HG03571 (cell line): ENCODE measurements around the gene RPS6KA2.
"Not testable (repeated sequence)": the region's sequence is repeated elsewhere in the genome, so short reads cannot be mapped to it uniquely, and the experiment has no call there.

Source experiments
- ATAC-seq: cut with Tn5 transposase; IDR thresholded peaks from one replicate; pipeline ENCODE4 v1.9.1; 2021; ENCODE audit not compliant: unreplicated experiment

RPS6KA2 gene

DNA sequence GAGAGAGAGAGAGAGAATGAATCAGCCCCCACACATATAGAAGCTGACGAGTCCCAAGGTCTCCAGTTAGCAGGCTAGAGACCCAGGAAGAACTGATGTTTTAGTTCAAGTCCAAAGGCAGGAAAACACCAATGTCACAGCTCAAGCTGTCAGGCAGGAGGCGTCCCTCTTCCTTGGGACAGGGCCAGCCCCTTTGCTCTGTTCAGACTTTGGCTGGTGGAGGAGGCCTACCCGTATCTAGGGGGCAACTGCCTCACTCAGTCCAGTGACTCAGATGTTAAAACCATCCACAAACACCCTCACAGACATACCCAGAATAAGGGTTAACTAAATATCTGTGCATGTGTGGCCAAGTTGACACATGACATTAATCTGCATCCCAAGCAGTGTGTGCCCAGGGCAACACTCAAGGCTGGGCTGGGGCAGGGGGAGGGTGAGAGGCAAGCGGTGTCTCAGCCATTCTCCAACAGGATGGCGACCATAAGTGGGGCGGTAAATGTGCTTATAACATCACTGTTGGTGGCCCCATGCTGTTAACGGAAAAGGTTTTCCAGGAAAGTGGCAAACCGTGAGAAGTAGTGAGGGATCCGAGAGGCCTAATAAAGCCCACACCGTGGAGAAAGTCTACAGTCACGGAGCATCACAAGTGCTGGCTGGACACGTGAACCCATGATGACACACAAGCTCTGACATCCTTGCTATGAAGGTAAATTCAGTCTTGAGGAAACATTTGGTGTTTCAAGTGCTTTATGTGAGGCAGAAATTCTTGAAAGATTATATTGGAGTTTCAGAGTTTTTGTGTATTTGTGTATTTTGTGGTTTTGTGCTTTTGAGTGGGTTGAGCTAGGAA, 68.7 kb downstream of the RPS6KA2 start:
- ATAC-seq = no peak

DNA sequence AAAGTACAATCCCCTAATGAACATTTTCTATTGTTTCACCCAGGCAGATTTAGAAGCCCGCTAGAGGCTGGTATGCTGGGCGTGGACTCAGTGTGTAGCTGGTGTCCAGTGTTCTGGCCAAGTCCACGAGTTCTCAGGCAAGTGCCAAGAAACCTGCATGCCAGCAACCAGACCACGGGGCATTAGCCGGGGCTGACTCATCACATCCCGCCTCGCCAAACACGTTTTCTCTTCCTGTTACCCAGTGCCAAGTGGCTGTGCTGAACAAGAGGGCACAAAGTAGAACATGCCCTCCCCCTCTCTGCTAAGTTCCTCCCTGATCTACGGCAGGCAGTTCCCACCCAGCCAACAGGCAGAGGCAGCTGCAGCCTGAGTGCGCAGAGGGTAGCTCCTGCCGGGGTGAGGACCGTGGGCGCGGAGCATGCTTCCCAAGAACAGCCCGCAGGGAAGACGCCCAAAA, 70.2 kb downstream of the RPS6KA2 start:
- ATAC-seq = no peak

DNA sequence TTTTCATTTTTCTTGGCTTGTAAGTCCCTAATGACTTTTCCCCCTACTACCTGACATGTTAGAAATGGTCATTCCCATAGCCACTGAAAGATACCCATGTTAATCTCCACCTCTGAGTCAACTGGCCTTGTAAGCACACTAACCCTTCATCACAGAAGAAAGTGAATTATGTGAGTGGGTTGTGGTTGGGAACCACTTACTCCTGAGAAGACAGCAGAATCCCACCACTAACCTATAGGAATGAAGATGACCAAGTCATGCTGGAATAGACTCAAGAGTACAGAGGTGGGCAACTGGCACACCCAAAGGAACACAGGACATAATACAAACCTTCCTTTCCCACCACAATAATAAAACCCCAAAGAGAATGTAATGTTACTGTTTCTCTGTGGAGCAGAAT, 70.7 kb downstream of the RPS6KA2 start:
- ATAC-seq = no peak

DNA sequence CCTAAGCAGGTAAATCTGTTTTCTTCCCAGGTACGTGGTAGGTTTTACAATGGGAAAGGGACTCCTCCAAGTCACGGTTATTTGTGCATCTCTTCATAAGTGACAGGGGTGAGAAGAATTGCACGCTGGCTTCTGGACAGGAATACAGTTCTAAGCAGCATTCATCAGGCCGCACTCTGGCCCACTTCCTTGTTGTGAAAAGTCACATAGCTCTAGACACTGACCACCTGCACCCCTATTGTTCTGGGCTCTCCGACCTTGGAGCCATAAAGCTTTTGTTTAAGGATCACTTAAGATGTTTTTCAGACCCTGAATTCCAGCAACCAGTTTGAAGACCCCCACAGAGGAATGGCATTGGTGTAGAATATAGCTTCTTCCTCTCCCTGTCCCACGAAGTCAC, 72.0 kb downstream of the RPS6KA2 start:
- no peak for ATAC-seq

DNA sequence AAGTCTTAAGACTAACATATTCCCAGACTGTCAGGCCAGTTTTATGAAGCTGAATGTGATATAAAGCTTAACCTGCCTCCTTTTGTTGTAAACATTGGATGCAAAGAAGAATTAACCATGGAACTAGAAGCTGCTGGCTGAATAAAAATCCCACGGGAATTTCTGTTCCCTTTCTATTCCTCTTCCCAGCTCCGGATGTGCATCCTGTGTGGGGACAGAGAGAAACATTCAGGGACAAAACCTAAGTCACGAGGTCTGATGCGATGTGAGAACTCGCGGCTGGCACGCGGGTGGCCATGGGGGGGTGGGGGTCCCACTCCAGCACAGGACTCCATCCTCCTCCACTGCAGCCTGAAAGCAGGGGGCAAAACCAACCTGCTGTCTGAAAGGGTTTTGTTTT, 72.7 kb downstream of the RPS6KA2 start:
- ATAC-seq = no peak

DNA sequence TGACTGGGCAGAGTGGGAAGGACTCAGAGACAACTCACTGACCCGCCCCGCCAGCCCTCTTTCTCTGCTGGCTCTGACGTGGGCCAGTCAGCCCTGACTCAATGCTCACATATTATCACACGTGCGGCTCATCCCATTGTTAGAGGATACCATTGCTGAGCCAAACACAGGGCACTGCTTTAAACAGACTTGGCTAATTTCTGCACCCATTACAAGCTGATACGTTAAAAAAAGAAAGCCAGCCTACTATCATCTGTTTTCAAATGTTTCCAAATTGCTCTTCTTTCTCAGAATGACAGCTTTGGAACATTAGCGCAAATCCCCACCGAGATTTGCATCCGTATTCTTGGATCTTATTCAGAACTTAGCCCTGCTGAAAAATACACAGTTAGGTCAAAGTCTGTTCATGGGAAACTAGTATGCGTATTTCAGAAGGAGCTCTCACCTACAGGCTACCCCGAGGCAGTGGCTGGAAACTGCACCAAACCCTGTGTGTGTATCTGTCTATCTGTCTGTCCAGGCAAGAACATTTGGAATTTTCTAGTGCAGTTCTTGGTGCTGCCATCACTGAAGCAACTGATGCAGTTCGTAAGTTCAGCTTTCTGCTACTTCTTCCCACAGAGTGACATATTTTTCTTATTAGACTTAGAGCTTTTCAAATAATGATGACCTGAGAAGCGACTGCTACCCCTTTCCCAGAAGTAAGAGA, 73.3 kb downstream of the RPS6KA2 start:
- no peak for ATAC-seq

DNA sequence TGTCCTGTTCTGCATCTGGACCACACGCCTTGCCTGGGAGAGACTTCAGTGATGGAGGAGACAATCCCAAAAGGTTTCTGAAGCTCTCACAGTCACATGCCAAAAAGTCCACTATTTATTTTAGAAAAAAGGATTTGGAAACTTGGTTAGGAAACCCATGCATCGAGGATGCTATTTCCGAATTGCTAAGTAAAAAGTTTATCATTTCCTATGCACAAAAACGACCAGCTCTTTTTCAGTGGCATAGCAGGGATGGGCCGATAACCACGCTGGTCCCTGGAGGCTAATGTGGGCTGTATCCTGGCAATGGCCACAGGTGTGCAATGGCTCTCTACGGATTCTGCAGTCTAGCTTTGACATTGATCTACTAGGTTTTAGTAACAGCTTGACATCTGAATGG, 74.5 kb downstream of the RPS6KA2 start:
- no peak for ATAC-seq

DNA sequence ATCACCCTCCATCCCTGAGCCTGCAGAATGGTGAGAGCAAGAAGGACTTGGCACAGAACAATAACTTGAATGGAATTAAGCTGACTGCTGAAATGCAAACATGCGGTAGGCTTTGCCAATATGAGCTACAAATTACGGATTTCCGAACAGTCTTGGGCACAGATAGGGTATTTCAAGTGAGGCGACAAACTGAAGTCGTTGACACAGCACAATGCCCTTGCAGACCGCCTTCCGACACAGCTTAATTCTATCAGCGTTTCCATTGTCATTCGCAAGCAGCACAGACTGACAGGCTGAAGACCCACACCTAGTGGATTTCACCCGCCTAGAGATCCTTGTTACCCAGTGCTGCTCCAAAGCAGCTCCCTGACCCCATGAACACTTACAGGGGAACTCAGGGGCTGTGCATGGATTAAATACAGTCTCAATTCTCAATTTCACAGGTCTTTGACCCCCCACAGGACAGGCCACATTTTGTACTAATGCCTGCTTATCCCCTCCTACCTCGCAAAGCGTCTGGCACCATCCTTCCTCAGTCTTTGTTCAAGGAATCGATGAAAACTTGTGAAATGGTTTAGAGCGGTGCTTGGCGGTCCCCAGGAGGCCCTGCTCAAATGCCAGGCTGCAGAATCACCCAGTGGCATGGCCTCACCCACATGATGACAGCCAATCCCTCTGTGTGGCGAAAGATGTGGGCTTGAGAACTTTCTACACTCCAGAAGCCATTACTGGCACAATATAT, 75.1 kb downstream of the RPS6KA2 start:
- ATAC-seq = no peak

DNA sequence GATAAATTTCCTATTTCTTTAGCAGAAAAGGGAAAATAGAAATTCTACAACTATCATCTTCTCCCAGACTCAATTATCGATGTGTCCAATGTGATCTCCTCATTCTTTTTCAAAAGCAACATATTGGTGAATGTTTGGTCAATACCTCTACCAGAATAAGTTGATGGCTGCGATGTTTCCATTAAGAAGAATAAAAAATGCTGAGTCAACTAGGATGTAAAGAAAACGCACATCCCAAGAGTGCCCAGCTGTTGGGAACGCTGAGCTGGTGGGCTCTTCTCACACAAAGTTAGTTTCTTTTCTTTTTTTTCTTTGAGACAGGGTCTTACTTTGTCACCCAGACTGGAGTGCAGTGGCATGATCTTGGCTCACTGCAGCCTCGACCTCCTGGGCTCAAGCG, 80.4 kb downstream of the RPS6KA2 start:
- no peak for ATAC-seq

DNA sequence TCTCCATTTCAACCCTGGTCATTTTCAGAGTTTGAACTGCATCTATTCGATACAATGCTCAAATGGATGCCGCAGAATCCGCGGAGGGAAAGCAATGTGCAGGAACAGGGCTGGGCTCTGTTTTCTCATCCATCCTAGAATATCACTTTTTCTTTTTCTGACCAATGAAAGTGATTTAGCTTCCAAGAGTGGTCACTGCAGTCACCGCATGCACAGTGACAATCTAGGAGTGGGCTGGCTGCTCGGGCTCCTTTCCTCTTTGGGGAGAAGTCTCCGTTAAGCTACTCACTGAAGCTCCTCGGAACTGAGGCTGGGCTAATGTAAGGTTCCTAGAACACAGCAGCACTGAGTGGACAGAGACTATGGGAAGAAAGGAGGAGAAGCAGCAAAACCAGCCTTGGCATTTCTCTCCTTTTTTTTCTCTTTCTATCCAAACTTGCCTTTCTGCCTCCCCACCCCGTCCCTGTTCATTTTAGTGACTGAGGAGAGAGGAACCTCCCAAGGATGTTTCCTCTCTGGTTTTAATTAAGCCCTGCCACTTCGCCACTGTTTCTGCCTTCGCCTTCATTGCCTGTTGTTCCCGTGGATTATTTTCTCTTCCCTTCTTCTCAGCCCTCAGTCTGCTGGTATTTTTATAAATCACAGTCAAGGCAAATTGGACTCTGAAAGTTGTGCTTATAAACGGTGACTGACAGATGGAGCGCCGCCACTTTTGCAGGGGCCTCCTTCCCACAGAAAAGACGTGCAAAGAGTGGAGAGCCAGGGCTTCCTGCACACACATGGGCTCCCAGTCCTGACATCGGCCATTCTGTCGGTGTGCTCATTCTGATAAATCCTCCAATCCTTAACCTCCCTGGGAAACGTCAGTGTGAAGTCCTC, 81.7 kb downstream of the RPS6KA2 start:
- ATAC-seq = no peak

DNA sequence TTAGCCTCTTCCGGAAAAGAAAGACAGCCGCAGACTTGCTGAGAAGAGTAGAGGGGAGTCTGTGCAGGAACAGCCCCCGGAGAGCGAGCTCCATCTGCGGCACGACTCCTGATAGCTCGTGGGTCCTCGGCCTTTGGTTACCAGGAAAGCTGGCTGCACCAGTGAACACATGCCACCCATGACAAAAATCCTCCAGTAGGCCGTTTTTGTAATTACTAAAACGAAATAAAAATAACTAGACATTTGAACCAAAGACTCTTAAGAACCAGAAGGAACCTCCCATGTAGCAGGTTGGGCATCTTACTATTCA, 82.8 kb downstream of the RPS6KA2 start:
- ATAC-seq = no peak

DNA sequence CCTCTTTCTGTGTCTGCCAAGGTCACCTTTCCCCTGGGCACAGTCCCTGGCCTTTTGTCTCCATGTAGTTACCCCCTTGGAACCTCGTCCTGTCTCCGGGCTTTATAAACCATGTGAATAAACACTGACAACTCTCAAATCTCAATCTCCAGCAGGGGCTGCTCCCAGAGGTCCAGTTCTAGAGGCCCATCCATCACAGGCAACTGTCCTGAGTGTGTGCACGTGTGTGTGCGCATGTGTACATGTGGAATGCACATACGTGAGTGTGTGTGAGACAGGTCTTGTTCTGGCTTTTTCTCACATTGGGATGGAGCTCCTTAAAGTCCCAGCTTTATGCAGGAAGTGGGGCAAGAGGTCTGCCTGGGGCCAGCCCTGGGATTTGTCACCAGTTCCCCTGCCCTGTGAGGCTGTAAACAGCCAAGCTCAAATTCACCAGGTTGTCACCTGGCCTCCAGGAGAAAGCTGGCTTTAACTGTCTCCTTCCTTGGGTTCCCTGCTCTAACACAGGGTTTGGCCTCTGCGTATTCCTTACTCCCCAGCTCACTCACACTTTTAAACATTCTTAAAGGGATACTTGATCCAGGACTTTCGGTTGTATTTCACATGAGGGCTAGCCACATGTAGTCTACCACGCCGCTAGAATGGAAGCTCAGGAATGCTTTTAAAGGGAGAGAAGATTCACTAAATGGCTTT, 83.3 kb downstream of the RPS6KA2 start:
- no peak for ATAC-seq

DNA sequence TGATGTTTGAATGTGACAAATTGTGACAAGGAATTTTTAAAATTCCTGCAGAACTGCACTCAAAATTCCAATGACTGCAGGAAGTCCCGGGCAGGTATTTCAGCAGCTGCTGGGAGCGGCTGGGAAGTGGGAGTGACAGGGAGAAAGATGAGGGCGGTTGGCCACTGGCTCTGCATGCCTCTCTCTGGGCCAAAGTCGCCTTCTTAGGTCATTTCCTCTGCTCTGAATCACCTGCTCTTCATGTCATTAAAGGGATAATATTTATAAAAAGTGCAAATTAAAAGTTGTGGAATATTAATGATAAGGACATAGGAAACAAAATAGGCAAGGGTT, 84.5 kb downstream of the RPS6KA2 start:
- ATAC-seq = no peak

DNA sequence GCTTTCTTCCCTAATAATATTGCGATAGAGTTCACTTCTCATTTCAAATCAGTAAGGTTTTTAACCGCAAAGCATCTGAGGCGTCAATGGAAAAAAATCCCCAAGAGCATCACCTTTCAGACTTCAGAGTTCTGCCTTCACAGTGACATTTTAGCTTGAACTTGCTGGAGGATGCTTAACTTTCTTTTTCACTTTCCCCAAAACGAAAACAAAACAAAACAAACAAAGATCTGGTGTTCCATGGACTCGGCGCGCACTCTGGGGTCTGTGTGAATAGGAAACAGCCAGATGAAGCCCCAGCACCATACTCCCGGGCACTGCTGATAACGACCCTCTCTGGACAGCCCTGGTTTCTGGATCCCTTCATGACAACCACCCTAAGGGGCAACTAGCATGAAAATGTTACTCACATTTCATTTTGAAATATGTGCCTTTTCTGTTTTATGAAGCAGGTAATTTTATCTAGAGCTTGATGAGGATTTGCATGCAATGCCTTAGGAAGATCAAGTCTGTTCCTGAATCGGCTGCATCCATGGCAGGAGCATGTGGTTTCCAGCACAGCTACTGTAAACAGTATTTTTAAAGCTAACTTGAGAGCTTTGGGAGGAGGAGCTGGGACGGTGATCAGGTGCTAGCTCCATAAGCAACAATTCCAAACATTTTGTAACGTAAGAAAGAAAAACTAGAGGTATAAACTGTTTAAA, 85.0 kb downstream of the RPS6KA2 start:
- no peak for ATAC-seq

DNA sequence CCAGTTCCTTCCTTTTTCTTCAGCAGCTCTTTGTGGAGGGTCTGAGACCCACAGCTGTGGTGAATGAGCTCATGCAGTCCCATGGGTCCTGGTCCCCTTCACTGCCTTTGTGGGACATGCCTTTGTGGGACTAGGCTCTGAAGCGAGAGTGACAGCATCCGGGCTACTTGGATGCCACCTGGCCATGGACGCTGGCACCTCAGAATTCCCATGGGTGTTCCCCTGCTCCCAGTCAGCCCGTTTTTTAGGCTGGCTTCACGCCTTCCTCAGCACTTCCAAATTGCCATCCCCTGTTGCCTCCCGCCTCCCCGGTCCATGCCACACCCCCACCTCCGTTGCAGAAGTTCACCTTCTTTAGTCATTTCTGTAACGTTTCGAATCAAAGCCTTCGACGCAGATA, 85.7 kb downstream of the RPS6KA2 start:
- peak; percentile 32 for ATAC-seq

DNA sequence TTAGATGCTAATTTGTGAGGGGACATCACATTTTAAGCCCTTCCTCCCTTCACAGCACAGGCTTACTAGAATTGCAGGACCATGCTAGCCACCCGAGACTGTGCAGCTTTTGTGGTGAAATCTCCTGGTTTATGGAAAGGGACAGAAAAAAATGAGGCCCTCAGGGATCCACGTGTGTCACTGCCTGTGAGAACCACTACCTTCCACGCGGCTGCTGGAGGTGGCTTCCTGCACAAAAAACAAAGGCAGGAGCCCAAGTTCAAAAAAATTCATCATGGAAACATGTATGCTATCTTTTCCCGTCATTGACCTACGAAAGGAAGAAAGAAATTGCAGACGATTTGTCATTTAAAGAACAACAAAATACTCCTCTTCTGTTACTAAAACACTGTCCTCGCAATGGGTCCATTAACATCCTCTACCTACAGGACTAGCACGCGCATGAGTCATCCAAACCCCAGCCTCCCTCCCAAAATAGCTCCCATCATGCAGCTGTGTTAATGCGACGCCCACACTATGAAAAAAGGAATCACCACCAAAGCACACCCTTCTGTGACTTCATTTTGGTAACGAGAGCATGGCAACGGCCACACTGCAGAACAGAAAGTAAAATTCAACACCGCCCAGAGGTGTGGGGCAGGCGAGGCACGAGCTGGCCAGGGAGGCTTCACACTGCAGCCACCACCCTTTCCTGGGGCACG, 86.3 kb downstream of the RPS6KA2 start:
- ATAC-seq = peak; percentile 86

DNA sequence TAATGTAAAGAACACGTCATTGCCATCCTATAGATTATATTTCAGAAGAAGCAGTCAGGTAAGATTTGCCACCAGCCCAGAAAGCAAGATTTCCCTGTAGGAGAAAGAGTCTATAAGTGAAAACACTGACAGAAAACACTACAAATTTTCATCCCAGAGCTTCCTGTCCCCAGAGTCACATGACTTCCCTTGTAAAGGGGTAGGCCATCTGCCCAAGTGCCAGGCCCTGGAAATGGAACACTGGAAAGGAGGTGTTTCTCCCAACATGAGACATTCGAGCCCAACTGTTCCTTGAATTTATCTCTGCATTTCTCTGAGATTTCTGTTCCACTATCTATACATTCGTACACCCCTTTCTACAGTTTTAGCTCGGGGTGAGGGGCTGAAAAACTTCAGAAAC, 87.5 kb downstream of the RPS6KA2 start:
- ATAC-seq = no peak

DNA sequence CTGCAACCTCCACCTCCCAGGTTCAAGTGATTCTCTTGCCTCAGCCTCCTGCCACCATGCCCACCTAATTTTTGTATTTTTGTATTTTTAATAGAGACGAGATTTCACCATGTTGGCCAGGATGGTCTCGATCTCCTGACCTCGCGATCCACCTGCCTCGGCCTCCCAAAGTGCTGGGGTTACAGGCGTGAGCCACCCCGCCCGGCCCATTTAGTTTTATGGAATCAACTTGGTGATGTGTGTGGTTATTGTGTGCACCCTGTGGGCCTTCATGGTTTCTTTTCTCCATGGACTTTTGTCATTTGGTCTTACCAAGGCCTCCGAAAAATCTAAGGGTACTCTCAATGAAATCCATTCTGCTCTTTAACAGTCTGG, 88.1 kb downstream of the RPS6KA2 start:
- ATAC-seq = not testable (repeated sequence)

DNA sequence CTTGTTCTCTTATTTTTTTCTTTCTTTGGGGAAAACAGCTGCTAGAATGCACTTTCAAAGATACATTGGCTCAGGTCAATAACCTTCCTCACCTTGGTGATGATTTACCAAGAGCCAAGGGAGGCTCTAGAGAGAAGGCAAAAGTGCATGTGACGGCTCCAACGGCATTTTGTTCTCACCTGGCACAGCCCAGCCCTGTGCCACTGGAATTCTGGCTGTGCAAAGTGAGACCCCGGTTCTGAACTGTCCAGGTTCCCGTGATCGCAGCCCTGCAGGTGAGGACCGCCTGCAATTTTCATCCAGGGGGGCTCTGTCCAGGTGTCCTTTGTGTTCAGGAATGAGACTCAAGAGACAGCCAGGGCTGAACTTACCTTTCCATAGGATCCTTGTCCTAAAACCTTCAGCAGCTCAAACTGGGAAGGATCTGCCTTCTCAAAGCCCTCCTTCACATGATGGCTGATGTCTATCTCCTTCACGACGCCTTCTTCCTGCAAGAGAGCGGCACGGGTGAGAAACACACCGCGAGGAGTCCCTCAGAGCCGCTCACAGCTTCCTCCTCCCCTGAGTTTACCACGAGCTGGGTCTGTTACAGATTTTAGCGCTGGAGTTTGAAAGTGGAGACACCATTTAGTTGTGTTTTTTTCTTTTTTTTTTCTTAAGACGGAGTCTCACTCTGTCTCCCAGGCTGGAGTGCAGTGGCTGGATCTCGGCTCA, 88.6 kb downstream of the RPS6KA2 start:
- no peak for ATAC-seq
